Fibroblast of pulmonary artery (primary cell): Measurements from ENCODE around the gene RASSF9.

ENCODE experiments used
- DNase-seq: peaks from one replicate; pipeline ENCODE4 v3.0.0-alpha.2; 2010; ENCODE audit warnings: low read depth
- H3K4me3 ChIP-seq: replicated peaks from 2 replicates; pipeline ENCODE4 v1.5.1; 2011; ENCODE audit warnings: low read depth, mild to moderate bottlenecking, control low read depth, low read length, moderate library complexity
- TF ChIP-seq, protein P1 (sequence below): IDR thresholded peaks from 2 replicates; pipeline ENCODE4 v1.5.1; 2011; ENCODE audit warnings: mild to moderate bottlenecking, control low read depth, low read length, inconsistent platforms; ENCODE audit errors: missing control alignments

Gene RASSF9

DNA sequence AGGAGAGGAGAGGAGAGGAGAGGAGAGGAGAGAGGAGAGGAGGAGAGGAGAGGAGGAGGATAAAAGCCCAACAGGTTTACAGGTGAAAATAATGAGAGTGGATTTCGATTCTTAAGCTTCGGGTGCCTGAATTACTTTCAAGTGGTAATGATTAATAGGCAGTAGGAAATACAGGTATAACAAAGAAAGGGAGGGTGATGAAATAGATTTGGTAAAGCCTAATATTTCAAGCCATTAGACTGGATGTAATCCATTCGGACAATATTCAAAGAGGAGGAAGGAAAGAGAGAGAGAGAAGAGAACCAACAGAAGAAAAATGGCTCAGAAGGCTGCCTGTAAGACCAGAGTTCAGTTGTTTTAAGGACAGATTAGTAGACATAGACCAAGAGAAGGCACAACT lies 76.6 kb downstream of the RASSF9 start:
- DNase-seq, result no peak
- no peak overlapping the region for H3K4me3 ChIP-seq
- TF ChIP-seq, protein P1, sequence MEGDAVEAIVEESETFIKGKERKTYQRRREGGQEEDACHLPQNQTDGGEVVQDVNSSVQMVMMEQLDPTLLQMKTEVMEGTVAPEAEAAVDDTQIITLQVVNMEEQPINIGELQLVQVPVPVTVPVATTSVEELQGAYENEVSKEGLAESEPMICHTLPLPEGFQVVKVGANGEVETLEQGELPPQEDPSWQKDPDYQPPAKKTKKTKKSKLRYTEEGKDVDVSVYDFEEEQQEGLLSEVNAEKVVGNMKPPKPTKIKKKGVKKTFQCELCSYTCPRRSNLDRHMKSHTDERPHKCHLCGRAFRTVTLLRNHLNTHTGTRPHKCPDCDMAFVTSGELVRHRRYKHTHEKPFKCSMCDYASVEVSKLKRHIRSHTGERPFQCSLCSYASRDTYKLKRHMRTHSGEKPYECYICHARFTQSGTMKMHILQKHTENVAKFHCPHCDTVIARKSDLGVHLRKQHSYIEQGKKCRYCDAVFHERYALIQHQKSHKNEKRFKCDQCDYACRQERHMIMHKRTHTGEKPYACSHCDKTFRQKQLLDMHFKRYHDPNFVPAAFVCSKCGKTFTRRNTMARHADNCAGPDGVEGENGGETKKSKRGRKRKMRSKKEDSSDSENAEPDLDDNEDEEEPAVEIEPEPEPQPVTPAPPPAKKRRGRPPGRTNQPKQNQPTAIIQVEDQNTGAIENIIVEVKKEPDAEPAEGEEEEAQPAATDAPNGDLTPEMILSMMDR, result no peak

DNA sequence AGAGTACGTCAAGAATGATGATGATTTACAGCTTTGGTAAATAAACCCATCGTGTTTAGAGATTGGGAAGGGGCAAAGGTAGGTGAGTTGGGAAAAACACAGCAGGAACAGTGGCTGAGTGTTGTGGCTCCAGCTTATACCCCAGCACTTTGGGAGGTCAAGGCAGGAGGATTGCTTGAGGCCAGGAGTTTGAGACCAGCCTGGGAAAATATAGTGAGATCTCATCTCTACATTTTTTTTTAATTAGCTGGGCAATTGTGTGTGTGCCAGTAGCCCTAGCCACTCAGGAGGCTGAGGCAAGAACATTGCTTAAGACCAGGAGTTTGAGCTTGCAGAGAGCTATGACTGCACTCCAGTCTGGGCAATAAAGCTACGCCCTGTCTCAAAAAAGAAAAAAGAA lies 77.1 kb downstream of the RASSF9 start:
- H3K4me3 ChIP-seq, result no peak overlapping the region
- DNase-seq, result no peak
- TF ChIP-seq, protein P1, result no peak

DNA sequence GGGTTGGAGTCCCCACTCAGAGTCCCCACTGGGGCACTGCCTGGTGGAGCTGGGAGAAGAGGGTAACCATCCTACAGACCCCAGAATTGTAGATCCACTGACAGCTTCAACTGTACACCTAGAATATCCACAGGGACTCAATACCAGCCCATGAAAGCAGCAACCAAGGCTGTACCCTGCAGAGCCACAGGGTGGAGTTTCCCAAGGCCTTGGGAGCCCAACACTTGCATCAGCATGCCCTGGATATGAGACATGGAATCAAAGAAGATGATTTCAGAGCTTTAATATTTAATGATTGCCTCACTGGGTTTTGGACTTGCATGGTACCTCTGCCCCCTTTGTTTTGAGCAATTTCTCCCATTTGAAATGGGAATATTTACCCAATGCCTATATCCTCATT lies 80.4 kb downstream of the RASSF9 start:
- TF ChIP-seq, protein P1, result peak; percentile 2
- peak; percentile 8 for DNase-seq
- no peak overlapping the region for H3K4me3 ChIP-seq
